Thyroid gland (tissue), 4 donors: ENCODE measurements around the gene ARHGEF10L.
"Not testable (repeated sequence)": the region's sequence is repeated elsewhere in the genome, so short reads cannot be mapped to it uniquely, and the experiment has no call there.

Experiments used
- POLR2A ChIP-seq, 2 donors: fragments of 450-650 bp; IDR thresholded peaks; one replicate each; pipeline ENCODE4 v1.6.1; 2017; ENCODE audit warnings: antibody characterized with exemption in 2 of 2, mild to moderate bottlenecking in 2 of 2, moderate library complexity in 1 of 2
- TF ChIP-seq, protein P1 (sequence below), 6 experiments: fragments of 200-600 bp in 3 of 6; fragments of 450-650 bp in 3 of 6; sonication (generic) in 3 of 6; IDR thresholded peaks; one replicate each; pipeline ENCODE4 v1.5.1; 2016 to 2019; ENCODE audit warnings: antibody characterized with exemption in 6 of 6, mild to moderate bottlenecking in 2 of 6, inconsistent platforms in 1 of 6, moderate library complexity in 1 of 6

DNA sequence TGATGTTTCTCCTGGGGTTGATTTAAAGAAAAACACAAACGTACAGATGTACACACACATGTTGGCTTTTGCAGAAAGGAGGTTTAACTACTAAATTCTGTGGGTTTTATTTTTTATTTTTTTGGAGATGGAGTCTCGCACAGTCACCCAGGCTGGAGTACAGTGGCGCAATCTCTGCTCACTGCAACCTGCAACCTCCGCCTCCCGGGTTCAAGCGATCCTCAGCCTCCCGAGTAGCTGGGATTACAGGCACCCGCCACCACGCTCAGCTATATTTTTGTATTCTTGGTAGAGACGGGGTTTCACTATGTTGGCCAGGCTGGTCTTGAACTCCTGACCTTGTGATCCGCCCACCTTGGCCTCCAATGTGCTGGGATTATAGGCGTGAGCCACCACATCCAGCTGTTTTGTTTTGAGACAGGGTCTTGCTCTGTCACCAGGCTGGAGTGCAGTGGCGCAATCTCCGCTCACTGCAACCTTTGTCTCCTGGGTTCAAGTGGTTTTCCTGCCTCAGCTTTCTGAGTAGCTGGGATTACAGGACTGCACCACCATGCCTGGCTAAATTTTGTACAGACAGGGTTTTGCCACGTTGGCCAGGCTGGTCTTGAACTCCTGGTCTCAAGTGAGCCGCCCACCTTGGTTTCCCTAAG, 49.6 kb upstream of the ARHGEF10L start:
- TF ChIP-seq, protein P1, sequence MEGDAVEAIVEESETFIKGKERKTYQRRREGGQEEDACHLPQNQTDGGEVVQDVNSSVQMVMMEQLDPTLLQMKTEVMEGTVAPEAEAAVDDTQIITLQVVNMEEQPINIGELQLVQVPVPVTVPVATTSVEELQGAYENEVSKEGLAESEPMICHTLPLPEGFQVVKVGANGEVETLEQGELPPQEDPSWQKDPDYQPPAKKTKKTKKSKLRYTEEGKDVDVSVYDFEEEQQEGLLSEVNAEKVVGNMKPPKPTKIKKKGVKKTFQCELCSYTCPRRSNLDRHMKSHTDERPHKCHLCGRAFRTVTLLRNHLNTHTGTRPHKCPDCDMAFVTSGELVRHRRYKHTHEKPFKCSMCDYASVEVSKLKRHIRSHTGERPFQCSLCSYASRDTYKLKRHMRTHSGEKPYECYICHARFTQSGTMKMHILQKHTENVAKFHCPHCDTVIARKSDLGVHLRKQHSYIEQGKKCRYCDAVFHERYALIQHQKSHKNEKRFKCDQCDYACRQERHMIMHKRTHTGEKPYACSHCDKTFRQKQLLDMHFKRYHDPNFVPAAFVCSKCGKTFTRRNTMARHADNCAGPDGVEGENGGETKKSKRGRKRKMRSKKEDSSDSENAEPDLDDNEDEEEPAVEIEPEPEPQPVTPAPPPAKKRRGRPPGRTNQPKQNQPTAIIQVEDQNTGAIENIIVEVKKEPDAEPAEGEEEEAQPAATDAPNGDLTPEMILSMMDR (IDR thresholded peaks at IDR 0.05), result not testable (repeated sequence)
- not testable (repeated sequence) for TF ChIP-seq POLR2A (IDR thresholded peaks at IDR 0.05)
